Body of pancreas (tissue), 4 donors: ENCODE data around the gene CAPN2. TPM values are rescaled to one million over a fixed set of nuclear protein-coding genes. Genes with fewer than 3 reads are reported as not detected.

ENCODE experiments used
- ATAC-seq: fragments of 150-250 bp; one replicate; pipeline ENCODE4 v1.9.1; 2016
- DNase-seq, 4 donors: peaks; one replicate each; pipeline ENCODE4 v3.0.0-alpha.2; 2019
- H3K27ac ChIP-seq, 4 donors: fragments of 200-600 bp; sonication (generic); 1 replicate in 3 of 4; 2 replicates in 1 of 4; pipeline versions ENCODE4 v1.5.1 to v1.6.1; 2016 to 2019; ENCODE audit warnings: mild to moderate bottlenecking in 1 of 4, mixed read lengths in 1 of 4, moderate library complexity in 1 of 4
- H3K27me3 ChIP-seq, 2 donors: fragments of 200-600 bp; sonication (generic); one replicate each; pipeline ENCODE4 v1.6.0; 2016; ENCODE audit warnings: mild to moderate bottlenecking in 1 of 2
- H3K36me3 ChIP-seq, 2 donors: fragments of 200-600 bp; sonication (generic); replicated peaks in 1 of 2; 2 replicates each; pipeline ENCODE4 v1.5.1; 2016; ENCODE audit warnings: low read depth in 2 of 2; ENCODE audit not compliant: insufficient read depth in 1 of 2
- H3K4me1 ChIP-seq: fragments of 200-600 bp; sonication (generic); one replicate; pipeline ENCODE4 v1.6.0; 2016
- H3K4me3 ChIP-seq, 2 donors: fragments of 200-600 bp; sonication (generic); 1 replicate in 1 of 2; 2 replicates in 1 of 2; pipeline ENCODE4 v1.5.1; 2016 to 2019
- H3K9me3 ChIP-seq, 3 donors: fragments of 200-600 bp; sonication (generic); 1 replicate in 2 of 3; 2 replicates in 1 of 3; pipeline ENCODE4 v1.5.1; 2016
- CTCF ChIP-seq, 7 experiments: fragments of 450-650 bp in 4 of 7; fragments of 200-600 bp in 3 of 7; sonication (generic) in 3 of 7; IDR thresholded peaks; one replicate each; pipeline ENCODE4 v1.5.1; 2016 to 2019; ENCODE audit warnings: antibody characterized with exemption in 7 of 7
- POLR2A ChIP-seq, 3 donors: fragments of 450-650 bp; IDR thresholded peaks; one replicate each; pipeline ENCODE4 v1.6.1; 2016; ENCODE audit warnings: antibody characterized with exemption in 3 of 3, mild to moderate bottlenecking in 2 of 3
- WGBS, 2 donors: methylation state at CpG; one replicate each; pipeline ENCODE4 v1.1.5; 2017; 5-methylcytosine and 5-hydroxymethylcytosine counted together
- intact Hi-C: fragments of 100-400 bp; cut with DNase I; formaldehyde crosslinking; loops from one replicate; pipeline ENCODE4 v1.15.1; 2023
- total RNA-seq, 2 donors: library from RNA; depleted of rRNA; stranded (reverse); fragments of >200 nt; gene quantifications; one replicate each; pipeline ENCODE4 v1.1.0, GENCODE V29; 2016

CAPN2 gene
- total RNA-seq, 2 donors from 2014 or later: 85.7 to 90.0 TPM

DNA sequence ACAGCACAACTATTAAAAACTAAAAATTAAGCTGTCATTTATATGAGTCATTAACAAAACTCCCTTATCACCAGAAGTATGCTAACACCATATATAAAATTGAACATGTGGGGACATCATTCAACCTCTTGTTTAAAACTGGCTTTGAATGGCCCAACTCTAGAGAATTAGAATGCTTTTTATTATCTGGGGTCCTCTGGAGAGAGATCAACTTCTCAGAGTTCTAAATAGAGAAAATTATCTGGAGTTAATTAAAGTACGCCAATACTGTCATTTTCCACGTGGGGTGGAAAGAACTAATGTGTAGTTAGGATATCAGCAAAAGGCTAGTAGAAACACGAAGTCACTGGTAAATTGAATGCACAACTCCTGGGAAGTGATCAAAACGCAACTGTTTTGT is 21.2 kb upstream of the CAPN2 start:
- DNase-seq: no peak
- H3K9me3 ChIP-seq: no peaks in the 10 kb centered on the region
- no peaks in the 10 kb centered on the region for H3K36me3 ChIP-seq
- no peak overlapping the region for H3K27ac ChIP-seq
- TF ChIP-seq CTCF (IDR thresholded peaks at IDR 0.05): no peak
- TF ChIP-seq POLR2A (IDR thresholded peaks at IDR 0.05): no peak
- H3K4me3 ChIP-seq: no peak overlapping the region
- H3K4me1 ChIP-seq: no peaks in the 10 kb centered on the region
- no peaks in the 10 kb centered on the region for H3K27me3 ChIP-seq
- WGBS, 2 donors: 63 to 74% methylated on average over 4 of the region's 4 CpGs
- no peak for ATAC-seq
- intact Hi-C loops: no loop called here

GRCh38 chr1:223695014-223695548 is 17.3 kb upstream of the CAPN2 start:
- Histone ChIP-seq H3K27me3 (no peaks in the 10 kb centered on the region), H3K36me3 (no peaks in the 10 kb centered on the region), H3K4me3 (no peak overlapping the region), H3K27ac (no peak overlapping the region), H3K9me3 (no peaks in the 10 kb centered on the region), H3K4me1 (no peaks in the 10 kb centered on the region)
- TF ChIP-seq POLR2A (IDR thresholded peaks at IDR 0.05): no peak
- no peak for TF ChIP-seq CTCF (IDR thresholded peaks at IDR 0.05)
- ATAC-seq (no peak), DNase-seq (no peak)
- WGBS, 2 donors: 48 to 61% methylated on average over 8 of the region's 8 CpGs
- intact Hi-C loops: no loop called here

GRCh38 chr1:223695941-223696340 is 16.4 kb upstream of the CAPN2 start:
- Histone ChIP-seq H3K4me1 (no peaks in the 10 kb centered on the region), H3K36me3 (no peaks in the 10 kb centered on the region), H3K9me3 (no peaks in the 10 kb centered on the region), H3K27ac (no peak overlapping the region), H3K4me3 (no peak overlapping the region), H3K27me3 (no peaks in the 10 kb centered on the region)
- no peak for TF ChIP-seq CTCF (IDR thresholded peaks at IDR 0.05)
- no peak for TF ChIP-seq POLR2A (IDR thresholded peaks at IDR 0.05)
- DNase-seq (no peak), ATAC-seq (no peak)
- WGBS, 2 donors: 49 to 60% methylated on average over 5 of the region's 5 CpGs
- intact Hi-C loops: no loop called here

- Histone ChIP-seq H3K4me1 (no peaks in the 10 kb centered on the region), H3K27me3 (no peaks in the 10 kb centered on the region), H3K9me3 (no peaks in the 10 kb centered on the region), H3K36me3 (no peaks in the 10 kb centered on the region), H3K27ac (no peak overlapping the region), H3K4me3 (no peak overlapping the region)
- DNase-seq: no peak
- intact Hi-C loops: no loop called here
- 63% methylated on average over 5 of the region's 5 CpGs for WGBS, 2 donors
- no peak for ATAC-seq
- no peak for TF ChIP-seq POLR2A (IDR thresholded peaks at IDR 0.05)
- TF ChIP-seq CTCF (IDR thresholded peaks at IDR 0.05): no peak
Measured at GRCh38 chr1:223700388-223700918, 11.9 kb upstream of the CAPN2 start.
